Hippocampal formation (tissue), 2 donors: ENCODE data around the gene EEF2K.
"Not testable (repeated sequence)": the region's sequence is repeated elsewhere in the genome, so short reads cannot be mapped to it uniquely, and the experiment has no call there.

Source experiments
- DNase-seq, 2 donors: peaks; one replicate each; lab custom pipeline; 2025; lab: John Stamatoyannopoulos, UW

The EEF2K gene

GRCh38 chr16:22296225-22297113 is 90.4 kb downstream of the EEF2K start:
- no peak for DNase-seq

GRCh38 chr16:22297114-22297870 is 91.2 kb downstream of the EEF2K start, which contains the start of gene POLR3E:
POLR3E (plus strand) TSS chr16:22297409; CDS start chr16:22302969, 5,560 bp downstream.
- DNase-seq = peak; percentile 96 to 98

GRCh38 chr16:22297871-22298733 is 92.0 kb downstream of the EEF2K start:
- DNase-seq = peak; percentile 58 to 60

DNA sequence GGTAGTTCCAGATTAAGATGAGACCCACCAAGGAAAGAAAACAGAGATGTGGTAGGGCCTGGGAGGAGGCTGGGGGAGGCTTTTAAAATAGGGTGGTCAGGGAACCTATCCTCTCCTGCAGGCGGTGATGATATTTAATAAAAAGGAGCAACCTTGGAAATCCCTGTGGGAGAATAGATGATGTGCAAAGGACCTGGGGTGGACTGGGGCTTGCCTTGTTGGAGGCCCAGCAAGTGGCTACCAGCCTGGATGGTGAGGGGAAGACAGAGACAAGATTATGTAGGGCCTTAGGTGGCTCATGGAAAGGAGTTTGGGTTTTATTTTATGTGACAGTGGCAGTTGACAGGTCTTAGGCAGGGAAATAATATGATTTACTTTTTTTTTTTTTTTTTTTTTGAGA is 93.0 kb downstream of the EEF2K start:
- DNase-seq = no peak

- peak; percentile 63 to 67 for DNase-seq
Observed at GRCh38 chr16:22300427-22301071, 94.5 kb downstream of the EEF2K start.

GRCh38 chr16:22301423-22301822 is 95.3 kb downstream of the EEF2K start:
- not testable (repeated sequence) for DNase-seq

- no peak for DNase-seq
Observed at GRCh38 chr16:22302776-22303363, 96.8 kb downstream of the EEF2K start.

- DNase-seq = no peak
Observed at GRCh38 chr16:22304411-22304810, 98.3 kb downstream of the EEF2K start.

GRCh38 chr16:22306788-22307187 is 100.7 kb downstream of the EEF2K start:
- DNase-seq = no peak

DNA sequence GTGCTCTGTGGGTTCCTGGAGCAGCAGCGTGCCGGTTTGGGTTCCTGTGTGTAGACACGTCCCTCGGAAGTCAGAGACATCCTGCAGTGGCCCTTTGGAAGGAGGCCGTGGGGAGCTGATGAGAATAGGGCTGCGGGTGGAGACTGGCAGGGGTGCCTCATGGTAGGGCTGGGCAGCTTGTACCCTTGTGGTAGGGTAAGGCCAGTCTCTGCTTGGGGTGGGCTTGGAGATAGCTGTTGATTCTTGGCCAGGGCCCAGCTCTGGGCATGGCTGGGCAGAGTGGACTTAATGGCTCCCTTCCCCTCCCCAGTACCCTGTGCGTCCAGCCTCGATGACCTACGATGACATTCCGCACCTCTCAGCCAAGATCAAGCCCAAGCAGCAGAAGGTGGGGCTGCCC is 101.8 kb downstream of the EEF2K start:
- no peak for DNase-seq

- DNase-seq = no peak
Observed at GRCh38 chr16:22308824-22309520, 102.9 kb downstream of the EEF2K start.

GRCh38 chr16:22311520-22311919 is 105.4 kb downstream of the EEF2K start:
- no peak for DNase-seq

DNA sequence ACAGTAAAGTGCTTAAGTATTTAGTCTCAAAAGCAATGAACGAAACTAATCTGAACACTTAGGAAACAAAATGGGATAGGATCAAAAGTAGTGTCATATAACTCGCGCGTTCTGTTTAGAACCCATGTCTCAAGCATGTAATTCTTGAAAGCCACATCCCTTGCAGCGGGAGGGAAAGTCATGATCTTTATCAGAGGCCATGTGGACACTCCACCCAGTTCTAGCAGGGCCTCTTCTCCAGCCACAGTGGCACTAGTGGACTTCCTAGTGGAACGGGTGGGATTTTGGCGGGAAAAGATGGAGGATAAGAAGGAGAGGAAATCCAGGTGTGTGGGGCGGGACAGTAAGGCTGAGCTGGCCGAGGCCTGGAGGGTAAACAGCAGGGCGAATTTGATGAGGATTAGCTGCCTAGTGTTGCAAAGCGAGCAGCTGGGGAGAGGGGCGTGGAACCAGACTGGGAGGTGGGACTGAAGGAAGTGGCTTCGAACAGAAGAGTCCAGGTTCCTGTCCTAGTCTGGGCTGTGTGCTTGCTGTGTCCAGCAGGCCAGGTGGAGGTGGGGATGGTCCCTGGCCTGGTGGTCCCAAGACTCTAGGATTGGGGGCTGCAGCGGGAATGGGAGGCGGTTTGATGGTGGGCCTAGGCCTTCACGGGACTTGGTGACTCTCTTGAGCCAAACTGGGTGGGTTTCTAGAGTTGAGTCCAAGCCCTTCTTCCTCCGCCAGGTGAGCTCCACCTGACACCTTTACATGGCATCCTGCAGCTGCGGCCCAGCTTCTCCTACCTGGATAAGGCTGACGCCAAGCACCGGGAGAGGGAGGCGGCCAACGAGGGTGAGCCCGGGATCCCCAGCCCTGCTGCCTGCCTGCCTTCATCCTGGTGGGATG is 107.1 kb downstream of the EEF2K start:
- no peak for DNase-seq

DNA sequence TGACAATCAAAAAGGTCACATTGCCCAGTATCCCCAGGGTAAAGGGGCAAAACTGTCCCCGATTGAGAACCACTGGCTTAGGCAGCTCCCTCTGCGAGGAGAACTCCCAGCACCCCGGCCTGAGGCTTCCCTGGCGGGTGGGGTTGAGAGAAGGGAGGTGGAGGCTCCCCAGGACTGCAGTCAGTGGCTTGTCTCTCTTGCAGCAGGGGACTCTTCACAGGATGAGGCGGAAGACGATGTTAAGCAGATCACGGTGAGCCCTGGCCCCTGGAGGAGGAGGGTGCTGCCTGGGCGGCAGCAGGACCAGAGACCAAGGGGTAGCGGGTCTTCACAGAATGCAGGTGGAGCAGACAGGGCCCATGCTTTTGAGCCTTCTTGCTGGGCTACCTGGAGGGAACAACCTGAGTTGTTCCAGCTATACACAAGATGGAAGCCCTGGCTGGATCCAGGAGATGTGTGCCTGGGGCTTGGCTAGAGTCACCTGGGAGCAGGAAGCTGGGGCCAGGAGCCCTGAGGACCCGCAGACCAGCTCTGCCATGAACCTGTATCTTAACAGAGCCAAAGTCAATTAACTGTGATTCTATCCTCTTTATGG is 107.9 kb downstream of the EEF2K start:
- DNase-seq = no peak

DNA sequence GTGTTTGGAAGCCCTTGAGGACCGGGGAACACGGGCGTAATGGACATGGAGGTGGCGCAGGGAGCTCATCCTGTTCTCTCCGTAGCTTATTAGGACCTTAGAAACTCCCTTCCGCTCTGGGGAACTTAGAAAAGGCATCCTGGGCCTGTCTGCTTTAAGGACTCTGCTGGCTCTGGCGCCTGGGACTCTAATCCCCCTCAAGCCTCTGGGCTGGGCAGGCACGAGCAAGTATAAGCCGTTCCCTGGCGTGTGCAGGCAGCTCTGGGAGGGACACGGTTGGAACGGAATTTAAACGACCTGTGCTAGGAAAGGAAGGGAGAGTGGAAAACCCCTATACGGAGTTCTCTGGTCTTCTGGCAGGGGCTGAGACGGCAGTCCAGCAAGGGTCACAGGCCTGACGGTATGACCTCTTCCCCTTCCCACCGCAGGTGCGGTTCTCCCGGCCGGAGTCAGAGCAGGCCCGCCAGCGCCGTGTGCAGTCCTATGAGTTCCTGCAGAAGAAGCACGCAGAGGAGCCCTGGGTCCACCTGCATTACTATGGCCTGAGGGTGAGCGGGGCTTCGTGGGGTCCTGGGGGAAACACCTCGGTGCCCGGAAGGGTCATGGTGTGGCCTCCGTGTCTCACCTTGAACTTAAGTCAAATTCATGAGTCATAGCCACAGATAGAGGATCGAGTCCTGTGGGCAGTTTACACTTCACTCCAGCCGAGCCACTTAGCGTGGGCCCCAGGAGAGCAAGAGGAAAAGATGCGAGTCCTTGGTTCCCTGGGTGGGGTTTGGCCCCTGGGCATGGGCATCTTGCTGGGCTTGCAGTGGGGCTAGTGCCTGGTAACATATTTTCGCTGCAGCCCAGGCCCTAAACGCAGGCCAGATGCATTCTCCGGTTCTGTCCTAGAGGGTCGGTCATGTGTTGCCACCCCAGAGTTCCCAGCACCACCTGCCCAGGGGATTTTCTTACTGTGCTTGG is 108.9 kb downstream of the EEF2K start:
- no peak for DNase-seq

DNA sequence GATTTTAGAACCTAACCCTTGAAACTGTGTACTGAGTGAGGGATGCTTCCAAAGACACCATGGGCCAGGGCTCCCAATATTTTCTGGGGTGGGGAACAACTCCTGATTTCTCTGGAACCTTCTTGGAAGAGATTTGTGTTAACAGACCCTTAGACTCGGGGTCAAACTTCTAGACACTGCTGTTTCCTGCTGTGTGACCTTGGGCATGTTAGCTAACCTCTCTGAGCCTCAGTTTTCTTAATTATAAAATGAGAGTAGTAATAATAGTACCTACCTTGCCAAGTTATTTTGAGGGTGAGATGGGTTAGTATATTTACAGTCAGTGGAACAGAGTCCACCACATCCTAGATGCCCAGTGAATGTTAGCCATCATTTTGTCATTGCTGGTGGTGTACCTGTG is 109.9 kb downstream of the EEF2K start:
- no peak for DNase-seq

DNA sequence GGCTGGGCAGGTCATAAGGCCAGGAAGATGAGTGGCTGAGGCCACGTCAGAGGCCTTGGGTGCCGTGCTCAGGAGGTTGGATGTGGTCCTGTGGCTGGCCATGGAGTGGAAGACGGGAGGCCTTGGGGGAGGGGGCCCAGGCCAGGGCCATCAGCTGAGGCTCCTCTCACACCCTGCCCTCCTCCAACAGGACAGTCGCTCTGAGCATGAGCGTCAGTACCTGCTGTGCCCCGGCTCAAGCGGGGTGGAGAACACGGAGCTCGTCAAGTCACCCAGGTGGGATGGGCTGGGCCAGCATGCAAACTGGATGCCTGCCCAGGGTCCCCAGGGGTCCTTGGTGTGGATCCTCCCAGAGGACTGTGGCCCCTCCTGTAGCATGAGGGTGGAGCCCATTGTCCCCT is 110.3 kb downstream of the EEF2K start:
- no peak for DNase-seq

GRCh38 chr16:22317001-22317530 is 111.0 kb downstream of the EEF2K start:
- no peak for DNase-seq
